ENCODE data around the gene ZFYVE19. TPM values are rescaled to one million over a fixed set of nuclear protein-coding genes. Genes with fewer than 3 reads are reported as not detected.
A peak's percentile ranks its signal among the peaks of the same experiment; 100 is the strongest.

Gene ZFYVE19
- polyA plus RNA-seq, 3 donors = 8.2 to 62.9 (median 10.3) TPM

- H3K4me1 Mint-ChIP-seq = peaks cover 40% of the 10 kb centered on the region
- H3K36me3 ChIP-seq (replicated peaks in 1 of 2; ENCODE audit: control insufficient read depth in 1 of 2, insufficient read depth in 2 of 2, low read length in 2 of 2) = no peaks in the 10 kb centered on the region
- peak; percentile 36 to 41 (median 39) for DNase-seq
- H3K27ac ChIP-seq (ENCODE audit: low read depth in 1 of 2, low read length in 2 of 2) = peak overlapping the region in 1 of 2 donors; percentile 6
- peak overlapping the region; percentile 97 to 99 for H3K4me3 Mint-ChIP-seq
- peak overlapping the region; percentile 53 to 94 (median 77) for H3K4me3 ChIP-seq (replicated peaks in 1 of 3; ENCODE audit: low read depth in 2 of 3, low read length in 3 of 3)
- peaks cover 0 to 2% of the 10 kb centered on the region in 2 donors for H3K9me3 ChIP-seq (replicated peaks in 1 of 2; ENCODE audit: control insufficient read depth in 1 of 2, insufficient read depth in 1 of 2, low read length in 2 of 2)
- H3K27me3 ChIP-seq (ENCODE audit: control insufficient read depth in 2 of 2, insufficient read depth in 2 of 2, low read length in 2 of 2) = peaks cover 6 to 17% of the 10 kb centered on the region in 2 donors
- intact Hi-C loops (cut with micrococcal nuclease) = no loop called here
- H3K4me2 ChIP-seq (replicated peaks; ENCODE audit: extremely low read depth, low read length, poor library complexity, severe bottlenecking) = peak overlapping the region; percentile 99
- H2AFZ ChIP-seq (ENCODE audit: insufficient read depth, low read depth, low read length, poor library complexity, severe bottlenecking) = peak overlapping the region; percentile 94
- peaks cover 0 to 6% (median 2%) of the 10 kb centered on the region in 7 donors for H3K9me3 Mint-ChIP-seq
- no peak for TF ChIP-seq CTCF (IDR thresholded peaks at IDR 0.05)
- peaks cover 40 to 51% of the 10 kb centered on the region in 2 donors for H3K4me1 ChIP-seq (ENCODE audit: control insufficient read depth in 1 of 2, insufficient read depth in 2 of 2, low read length in 2 of 2)
- H3K9ac ChIP-seq (ENCODE audit: insufficient read depth, low read length, poor library complexity, severe bottlenecking) = peak overlapping the region; percentile 52
- peaks cover 8% of the 10 kb centered on the region for H3K79me2 ChIP-seq (ENCODE audit: insufficient read depth, low read length)
- peaks cover 12 to 37% (median 18%) of the 10 kb centered on the region in 3 donors for H3K27me3 Mint-ChIP-seq (ENCODE audit: low read depth in 3 of 3)
- no peaks in the 10 kb centered on the region for H4K20me1 ChIP-seq (ENCODE audit: insufficient read depth, low read length)
- WGBS (ENCODE audit: insufficient coverage) = 0% methylated on average over 26 of the region's 28 CpGs
- peak overlapping the region in 5 of 7 donors; percentile 48 to 89 (median 78) for H3K27ac Mint-ChIP-seq
- H3K36me3 Mint-ChIP-seq = peaks cover 3 to 12% of the 10 kb centered on the region in 2 donors
These were observed 37.8 kb downstream of the ZFYVE19 start for GRCh38 chr15:40844696-40845030.

- H3K4me1 Mint-ChIP-seq = peaks cover 40% of the 10 kb centered on the region
- no peak for TF ChIP-seq CTCF (IDR thresholded peaks at IDR 0.05)
- H3K27me3 Mint-ChIP-seq (ENCODE audit: low read depth in 3 of 3) = peaks cover 11 to 37% (median 18%) of the 10 kb centered on the region in 3 donors
- peaks cover 40 to 51% of the 10 kb centered on the region in 2 donors for H3K4me1 ChIP-seq (ENCODE audit: control insufficient read depth in 1 of 2, insufficient read depth in 2 of 2, low read length in 2 of 2)
- peak overlapping the region; percentile 53 to 94 (median 77) for H3K4me3 ChIP-seq (replicated peaks in 1 of 3; ENCODE audit: low read depth in 2 of 3, low read length in 3 of 3)
- peaks cover 0 to 6% (median 2%) of the 10 kb centered on the region in 7 donors for H3K9me3 Mint-ChIP-seq
- H3K27me3 ChIP-seq (ENCODE audit: control insufficient read depth in 2 of 2, insufficient read depth in 2 of 2, low read length in 2 of 2) = peaks cover 6 to 17% of the 10 kb centered on the region in 2 donors
- DNase-seq = peak in 2 of 3 donors; percentile 34 to 37
- peaks cover 5 to 15% of the 10 kb centered on the region in 2 donors for H3K36me3 Mint-ChIP-seq
- intact Hi-C loops (cut with micrococcal nuclease) = no loop called here
- H3K4me2 ChIP-seq (replicated peaks; ENCODE audit: extremely low read depth, low read length, poor library complexity, severe bottlenecking) = peak overlapping the region; percentile 99
- peak overlapping the region; percentile 97 to 99 for H3K4me3 Mint-ChIP-seq
- no peaks in the 10 kb centered on the region for H4K20me1 ChIP-seq (ENCODE audit: insufficient read depth, low read length)
- H3K27ac Mint-ChIP-seq = peak overlapping the region in 5 of 7 donors; percentile 48 to 89 (median 78)
- H3K9me3 ChIP-seq (replicated peaks in 1 of 2; ENCODE audit: control insufficient read depth in 1 of 2, insufficient read depth in 1 of 2, low read length in 2 of 2) = peaks cover 0 to 2% of the 10 kb centered on the region in 2 donors
- H3K36me3 ChIP-seq (replicated peaks in 1 of 2; ENCODE audit: control insufficient read depth in 1 of 2, insufficient read depth in 2 of 2, low read length in 2 of 2) = no peaks in the 10 kb centered on the region
- peak overlapping the region; percentile 52 for H3K9ac ChIP-seq (ENCODE audit: insufficient read depth, low read length, poor library complexity, severe bottlenecking)
- peak overlapping the region; percentile 94 for H2AFZ ChIP-seq (ENCODE audit: insufficient read depth, low read depth, low read length, poor library complexity, severe bottlenecking)
- peaks cover 8% of the 10 kb centered on the region for H3K79me2 ChIP-seq (ENCODE audit: insufficient read depth, low read length)
- WGBS (ENCODE audit: insufficient coverage) = 0% methylated on average over 2 of the region's 12 CpGs
- H3K27ac ChIP-seq (ENCODE audit: low read depth in 1 of 2, low read length in 2 of 2) = peak overlapping the region in 1 of 2 donors; percentile 6
These were observed 38.1 kb downstream of the ZFYVE19 start for GRCh38 chr15:40845036-40845435.

All from CD14-positive monocyte (primary cell).